ENCODE data around the gene PGAP1.

The PGAP1 gene, protein sequence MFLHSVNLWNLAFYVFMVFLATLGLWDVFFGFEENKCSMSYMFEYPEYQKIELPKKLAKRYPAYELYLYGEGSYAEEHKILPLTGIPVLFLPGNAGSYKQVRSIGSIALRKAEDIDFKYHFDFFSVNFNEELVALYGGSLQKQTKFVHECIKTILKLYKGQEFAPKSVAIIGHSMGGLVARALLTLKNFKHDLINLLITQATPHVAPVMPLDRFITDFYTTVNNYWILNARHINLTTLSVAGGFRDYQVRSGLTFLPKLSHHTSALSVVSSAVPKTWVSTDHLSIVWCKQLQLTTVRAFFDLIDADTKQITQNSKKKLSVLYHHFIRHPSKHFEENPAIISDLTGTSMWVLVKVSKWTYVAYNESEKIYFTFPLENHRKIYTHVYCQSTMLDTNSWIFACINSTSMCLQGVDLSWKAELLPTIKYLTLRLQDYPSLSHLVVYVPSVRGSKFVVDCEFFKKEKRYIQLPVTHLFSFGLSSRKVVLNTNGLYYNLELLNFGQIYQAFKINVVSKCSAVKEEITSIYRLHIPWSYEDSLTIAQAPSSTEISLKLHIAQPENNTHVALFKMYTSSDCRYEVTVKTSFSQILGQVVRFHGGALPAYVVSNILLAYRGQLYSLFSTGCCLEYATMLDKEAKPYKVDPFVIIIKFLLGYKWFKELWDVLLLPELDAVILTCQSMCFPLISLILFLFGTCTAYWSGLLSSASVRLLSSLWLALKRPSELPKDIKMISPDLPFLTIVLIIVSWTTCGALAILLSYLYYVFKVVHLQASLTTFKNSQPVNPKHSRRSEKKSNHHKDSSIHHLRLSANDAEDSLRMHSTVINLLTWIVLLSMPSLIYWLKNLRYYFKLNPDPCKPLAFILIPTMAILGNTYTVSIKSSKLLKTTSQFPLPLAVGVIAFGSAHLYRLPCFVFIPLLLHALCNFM

DNA sequence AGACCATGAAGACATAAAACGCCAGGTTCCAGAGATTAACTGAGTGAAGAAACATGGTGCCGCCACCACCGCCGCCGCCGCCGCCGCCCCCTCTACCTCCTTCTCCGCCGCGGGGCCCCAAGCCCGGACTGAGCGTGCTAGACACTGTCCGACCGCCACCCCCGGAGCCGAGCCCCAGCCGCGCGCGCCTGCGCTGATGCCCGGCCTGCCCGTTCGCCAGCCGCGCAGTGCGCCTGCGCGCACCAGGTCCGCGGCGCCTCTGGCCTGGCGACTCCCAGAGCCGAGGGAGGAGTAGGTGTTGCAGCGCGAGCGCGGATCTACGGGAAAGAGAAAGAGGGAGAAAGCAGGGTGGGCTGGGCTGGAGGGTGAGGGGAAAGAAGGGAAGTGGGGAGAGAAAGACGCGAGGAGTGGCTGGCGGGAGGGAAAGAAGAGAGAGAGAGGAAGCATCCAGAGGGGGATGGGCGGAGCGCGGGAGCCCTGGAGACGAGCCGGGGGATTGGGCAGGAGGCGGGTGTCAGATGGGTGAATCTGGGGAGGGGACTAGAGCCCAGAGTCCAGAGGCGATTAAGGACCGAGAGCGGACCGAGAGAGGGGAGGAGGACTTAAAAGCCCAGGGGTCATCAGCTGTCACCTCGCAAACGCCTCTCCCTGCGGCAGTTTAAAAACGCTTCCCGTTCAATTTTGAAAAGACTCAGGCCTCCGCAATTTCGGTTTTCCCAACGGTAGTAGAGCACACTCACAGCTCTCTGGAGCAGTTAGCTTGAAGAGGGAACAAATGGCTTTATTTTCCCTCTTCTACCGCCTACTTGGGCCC lies at the start of gene PGAP1:
TSS of gene PGAP1 (minus strand) at position 146 of the 814 bp plus-strand sequence. CDS start at position 55, 91 bp downstream.
- DNase-seq (ENCODE audit: low read depth) = peak; percentile 83

DNA sequence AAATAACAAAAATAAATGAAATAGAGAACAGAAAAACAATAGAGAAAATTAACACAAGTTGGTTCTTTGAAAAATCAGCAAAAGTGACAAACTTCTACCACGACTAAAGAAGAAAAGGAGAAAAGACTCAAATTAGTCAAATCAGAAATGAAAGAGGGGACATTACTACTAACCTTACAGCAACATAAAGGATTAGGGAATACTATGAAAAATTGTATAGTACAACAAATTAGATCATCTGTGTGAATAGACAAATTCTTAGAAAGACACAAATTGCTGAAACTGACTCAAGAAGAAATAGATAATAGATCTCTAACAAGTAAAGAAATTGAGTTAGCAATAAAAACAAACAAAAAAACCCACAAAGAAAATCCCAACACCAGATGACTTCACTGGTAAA lies 48.5 kb upstream of the PGAP1 start:
- DNase-seq (ENCODE audit: low read depth) = no peak

DNA sequence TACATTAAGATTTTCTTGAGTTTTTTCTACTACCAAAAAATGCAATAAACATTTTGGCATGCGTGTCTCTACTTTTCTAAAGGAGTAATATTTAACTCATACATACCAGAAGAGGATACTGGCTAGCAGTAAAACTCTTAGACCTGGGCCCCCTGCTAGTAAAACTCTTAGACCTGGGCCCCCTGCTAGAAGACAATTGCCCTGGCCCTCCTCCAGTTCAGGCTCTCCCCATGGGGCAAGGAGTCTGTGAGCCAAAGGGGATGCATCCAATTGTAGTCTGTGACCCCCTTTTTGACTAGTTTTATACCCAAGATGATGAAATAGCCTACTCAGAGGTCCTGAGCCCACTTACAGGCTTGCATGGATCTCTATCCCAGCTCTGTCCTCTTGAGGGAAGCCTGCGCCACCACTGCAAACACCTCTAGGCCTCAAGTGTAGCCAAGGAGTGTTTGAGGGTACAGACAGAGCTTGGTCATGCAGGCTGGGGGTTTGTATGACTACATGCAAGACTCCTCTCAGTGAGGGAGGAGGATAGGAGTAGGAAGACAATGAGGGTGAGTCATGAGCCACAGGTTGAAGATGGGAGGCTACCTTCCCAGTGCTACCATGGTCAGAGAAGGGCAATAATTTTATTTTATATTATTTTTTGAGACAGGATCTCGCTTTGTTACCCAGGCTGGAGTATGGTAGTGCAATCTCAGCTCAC lies 45.2 kb upstream of the PGAP1 start:
- DNase-seq (ENCODE audit: low read depth) = no peak

DNA sequence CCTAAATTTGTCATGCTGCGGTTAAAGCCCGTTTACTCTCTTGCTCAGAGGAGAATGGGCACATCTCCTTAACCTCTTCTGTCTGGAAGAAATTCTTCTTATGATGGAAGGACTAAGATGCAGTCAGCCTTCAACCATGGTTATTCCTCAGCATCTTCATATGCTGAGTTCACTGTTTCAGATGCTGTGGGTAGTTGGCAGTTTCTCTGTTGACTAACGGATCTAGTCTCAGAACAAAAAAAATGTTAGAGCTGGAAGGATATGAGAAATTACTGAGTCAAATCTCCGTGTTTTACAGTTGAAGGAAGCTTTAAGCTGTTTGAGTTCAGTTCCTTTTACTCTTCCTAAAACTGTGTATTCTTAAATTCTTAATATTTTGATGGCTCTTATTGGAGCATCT lies 43.6 kb upstream of the PGAP1 start:
- DNase-seq (ENCODE audit: low read depth) = no peak

DNA sequence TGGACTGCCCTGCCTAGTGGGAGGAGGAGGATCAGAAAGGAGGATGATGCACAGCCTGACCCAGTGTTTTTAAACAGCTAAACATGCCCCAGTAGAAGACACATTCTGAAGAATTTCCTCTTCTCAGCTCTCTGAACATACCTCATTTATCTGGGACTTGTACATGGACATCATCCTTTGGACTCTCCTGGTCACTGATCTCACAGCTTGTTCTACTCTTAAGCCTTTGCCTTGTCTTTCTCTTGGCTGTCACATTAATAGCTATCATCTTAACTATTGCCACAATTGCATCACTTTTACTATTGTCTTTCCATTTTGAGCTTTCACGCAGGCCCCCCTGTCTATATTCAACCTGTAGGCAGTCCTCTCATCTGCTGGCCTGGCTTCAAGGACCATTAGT lies 42.0 kb upstream of the PGAP1 start:
- no peak for DNase-seq (ENCODE audit: low read depth)

DNA sequence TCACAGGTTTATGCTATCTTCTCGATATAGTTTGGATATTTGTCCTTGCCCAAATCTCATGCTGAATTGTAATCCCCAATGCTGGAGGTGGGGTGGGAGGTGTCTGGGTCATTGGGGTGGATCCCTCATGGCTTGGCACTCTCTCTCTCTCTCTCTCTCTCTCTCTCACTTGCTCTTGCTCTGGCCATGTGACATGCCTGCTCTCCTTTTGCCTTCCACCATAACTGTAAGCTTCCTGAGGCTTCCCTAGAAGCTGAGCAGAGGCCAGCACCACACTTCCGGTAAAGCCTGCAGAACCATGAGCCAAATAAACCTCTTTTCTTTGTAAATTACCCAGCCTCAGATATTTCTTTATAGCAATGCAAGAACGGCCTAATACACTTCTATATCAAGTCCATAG lies 41.3 kb upstream of the PGAP1 start:
- DNase-seq (ENCODE audit: low read depth) = no peak

DNA sequence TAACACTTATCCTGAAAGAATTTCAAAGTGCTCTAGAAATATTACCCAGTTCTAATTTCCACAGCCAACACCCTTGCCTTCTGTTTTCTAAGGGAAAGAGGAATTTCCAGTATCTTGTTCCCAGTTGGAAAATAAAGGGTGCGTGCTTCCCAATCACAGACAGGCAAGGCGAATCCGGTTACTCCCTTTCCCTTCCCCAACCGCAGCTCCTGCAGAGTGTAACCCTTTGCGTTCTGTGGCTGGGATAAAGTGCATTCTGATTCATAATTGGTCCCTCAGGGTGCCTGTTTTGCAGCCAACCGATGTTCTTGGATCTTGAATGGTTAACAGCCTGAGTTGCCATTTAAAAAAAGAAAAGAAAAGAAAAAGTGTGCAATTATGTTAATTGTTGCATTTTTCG lies 40.6 kb upstream of the PGAP1 start:
- no peak for DNase-seq (ENCODE audit: low read depth)

DNA sequence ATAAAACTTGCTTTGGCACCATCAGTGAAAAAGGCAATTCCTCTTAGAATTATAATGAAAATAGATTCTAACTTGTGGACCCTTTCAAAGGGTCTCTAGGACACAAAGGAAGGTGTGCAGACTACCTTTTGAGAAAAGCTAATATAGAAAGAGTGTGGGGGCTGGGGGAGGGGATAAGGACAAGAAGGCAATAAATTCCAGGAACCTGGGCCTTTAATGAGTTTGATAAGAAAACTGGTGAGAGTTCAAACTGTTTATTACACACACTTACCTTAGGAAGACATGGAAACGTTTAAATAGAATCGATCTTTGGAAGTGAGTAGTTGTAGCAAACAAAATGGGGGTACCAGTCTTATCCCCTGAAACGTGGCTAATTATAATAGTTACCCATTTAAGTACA lies 39.6 kb upstream of the PGAP1 start:
- no peak for DNase-seq (ENCODE audit: low read depth)

DNA sequence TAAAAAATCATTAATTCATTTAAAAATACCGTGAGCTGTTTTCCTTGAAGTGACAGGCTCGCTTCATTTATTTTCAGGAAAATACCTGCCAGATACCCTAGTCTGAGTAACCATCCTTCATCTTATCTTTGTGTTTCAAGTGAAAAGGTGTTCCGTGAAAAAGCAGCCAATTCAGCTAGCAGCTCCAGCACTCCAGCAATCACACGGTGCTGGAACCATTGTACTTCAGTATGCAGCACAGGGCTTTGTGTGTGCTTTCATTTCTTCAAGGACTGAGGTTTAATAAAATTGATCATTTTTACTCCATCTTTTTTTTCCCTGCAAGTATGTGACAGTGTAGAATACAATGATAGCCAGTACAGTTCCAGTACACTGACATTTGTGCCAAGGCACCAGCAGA lies 39.1 kb upstream of the PGAP1 start:
- DNase-seq (ENCODE audit: low read depth) = no peak

DNA sequence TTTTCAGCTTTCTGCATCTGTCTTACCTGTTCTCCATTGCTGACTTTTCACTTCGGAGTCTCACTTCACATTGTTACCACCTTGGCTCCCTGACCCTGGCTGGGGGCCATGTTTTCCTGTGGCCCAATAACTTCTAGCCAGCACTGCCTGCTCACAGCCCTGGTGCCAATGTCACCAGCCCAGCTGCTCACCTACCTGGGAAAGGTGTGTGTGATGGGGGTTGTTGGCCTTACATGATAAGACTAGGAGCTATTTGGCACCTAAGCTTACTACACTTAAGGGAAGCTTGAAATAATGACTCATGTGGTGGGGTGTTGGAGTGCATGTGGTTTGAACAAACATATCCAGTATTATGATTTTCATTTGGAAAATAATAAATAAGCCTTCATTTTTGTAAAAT lies 37.5 kb upstream of the PGAP1 start:
- no peak for DNase-seq (ENCODE audit: low read depth)

DNA sequence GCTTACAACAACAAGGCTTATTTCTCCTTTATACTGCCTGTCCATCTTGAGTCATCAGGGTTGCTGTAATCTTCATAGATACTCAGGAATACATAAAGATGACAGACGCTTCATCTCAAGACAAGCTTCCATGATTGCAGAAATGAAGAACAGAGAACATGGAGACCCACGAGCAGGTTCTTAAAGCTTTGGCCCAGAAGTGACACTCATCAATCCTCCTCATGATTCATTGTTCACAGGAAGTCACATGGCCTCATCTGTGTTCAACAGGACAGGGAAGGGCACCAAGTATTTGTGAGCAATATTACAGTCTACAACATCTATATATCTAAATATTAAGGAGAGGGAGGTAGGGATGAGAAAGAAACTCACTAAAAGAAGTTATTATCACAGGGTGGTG lies 36.5 kb upstream of the PGAP1 start:
- DNase-seq (ENCODE audit: low read depth) = no peak

DNA sequence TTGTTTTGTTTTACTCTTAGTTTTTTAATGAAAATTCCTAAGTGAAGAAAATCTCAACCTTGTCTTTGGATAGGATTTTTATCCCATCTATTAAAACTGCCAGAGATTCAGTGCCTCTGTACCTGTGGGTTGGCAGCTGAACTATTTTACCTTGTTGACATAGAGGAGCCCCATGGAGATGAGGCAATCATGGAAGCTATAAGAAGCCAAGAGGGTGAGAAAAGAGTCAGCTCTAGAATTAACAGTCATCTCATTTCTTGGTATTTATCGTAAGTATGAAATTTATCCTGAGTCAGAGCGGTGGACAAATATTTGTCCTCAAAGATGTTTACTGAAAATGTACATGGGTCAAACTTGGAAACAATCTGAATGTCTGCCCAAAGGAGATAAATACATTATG lies 35.8 kb upstream of the PGAP1 start:
- no peak for DNase-seq (ENCODE audit: low read depth)

DNA sequence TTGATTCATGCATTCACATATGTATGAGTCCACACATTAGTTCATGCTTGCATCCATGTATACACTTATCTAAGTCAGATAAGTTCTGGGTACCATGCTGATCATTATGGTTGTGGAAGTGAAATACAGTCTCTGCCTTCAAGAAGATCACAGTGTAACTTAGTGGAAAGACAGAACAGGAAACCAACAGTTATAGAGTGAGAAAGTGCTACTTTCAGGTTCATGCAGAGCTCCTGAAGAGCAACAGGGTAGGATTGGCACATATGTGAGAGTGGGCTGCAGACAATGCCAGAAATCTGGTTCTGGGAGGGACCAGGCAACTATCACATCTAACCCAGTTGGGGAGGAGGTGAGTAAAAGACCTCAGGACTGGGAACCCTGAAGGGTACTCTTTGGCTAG lies 35.4 kb upstream of the PGAP1 start:
- no peak for DNase-seq (ENCODE audit: low read depth)

DNA sequence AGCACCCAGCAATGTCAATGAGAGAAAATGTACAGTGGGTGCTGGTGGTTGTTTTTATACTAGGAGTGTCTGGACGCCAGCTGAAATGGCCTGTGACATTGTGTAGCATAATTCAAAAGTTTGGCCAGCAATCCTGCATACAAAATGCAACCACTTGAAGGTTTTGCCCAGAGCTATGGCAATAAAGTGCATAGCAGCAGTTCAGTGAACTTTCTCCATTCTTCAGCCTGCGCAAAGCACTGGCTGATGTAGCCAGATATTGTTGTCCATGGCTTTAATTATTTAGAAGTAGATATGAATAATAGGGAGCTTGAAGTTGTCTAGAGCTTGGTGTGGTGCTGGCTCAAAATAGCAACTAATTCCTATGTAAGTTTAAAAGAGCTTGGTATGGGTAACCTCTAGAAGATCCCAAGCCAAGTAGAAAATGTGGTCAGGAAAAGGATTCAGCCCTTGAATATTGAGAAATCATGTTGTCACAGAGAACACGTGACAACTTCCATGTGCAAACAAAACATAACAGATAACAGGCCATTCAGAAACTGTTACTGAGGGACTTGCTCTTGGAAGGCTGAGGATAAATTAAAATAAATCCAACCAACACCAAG lies 33.3 kb upstream of the PGAP1 start:
- DNase-seq (ENCODE audit: low read depth) = no peak

DNA sequence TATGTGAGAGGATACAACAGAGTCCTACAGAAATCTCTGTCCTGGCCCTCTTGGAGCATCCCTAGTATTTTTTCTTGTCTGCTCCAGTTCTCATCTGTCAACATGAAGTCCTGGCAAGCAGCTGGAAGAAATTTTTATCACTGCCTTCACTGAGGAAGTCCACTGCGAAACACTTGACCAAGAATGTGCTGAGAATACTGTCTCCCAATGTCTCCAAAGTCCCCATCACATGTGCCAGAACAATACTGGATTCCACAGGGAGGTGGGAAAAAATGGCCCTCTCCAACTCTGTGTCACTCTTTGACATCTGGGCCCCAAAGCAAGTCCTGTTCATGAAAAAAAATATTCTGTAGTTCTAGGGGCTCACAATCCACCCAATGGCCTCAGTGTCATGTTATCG lies 32.8 kb upstream of the PGAP1 start:
- DNase-seq (ENCODE audit: low read depth) = no peak

DNA sequence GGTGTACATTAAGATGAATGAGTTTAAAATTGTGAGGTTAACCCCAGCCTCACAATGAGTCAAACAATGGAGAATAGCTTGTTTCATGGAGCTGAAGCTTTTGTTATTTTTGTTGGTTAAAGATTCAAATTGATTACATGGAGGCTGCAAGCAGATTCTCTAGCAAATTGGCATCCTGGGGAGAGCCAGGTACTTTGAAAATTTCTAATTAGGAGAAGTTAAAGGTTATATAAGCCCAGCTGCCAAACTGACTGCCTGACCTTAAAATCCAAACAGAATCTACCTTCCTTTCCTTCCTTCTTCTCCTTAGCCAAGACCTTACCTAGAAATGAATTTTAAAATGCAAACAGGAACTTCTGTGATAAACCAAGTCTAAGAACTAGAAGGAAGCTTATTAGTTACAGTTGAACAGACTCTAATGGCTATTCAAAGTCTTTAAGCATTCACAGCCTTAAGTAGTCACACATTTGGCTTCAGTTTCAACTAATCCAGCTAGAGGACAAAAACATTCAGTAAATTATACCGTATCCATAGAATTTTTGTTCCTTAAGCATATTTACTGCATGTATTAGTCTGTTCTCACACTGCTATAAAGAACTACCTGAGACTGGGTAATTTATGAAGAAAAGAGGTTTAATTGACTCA lies 31.5 kb upstream of the PGAP1 start:
- no peak for DNase-seq (ENCODE audit: low read depth)

DNA sequence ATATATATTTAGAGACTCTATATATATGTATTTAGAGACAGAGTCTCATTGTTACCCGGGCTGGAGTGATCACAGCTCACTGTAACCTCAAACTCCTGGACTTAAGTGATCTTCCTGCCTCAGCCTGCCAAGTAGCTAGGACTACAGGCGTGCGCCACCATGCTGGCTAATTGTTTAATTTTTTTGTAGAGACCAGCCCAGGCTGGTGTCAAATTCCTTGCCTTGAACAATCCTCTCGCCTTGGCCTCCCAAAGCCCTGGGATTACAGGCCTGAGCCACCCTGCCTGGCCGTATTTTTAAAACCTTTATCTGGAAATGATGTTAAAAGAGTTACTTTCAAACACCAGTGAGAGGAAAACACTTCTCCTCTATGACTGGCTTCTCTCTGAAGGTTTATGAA lies 30.9 kb upstream of the PGAP1 start:
- DNase-seq (ENCODE audit: low read depth) = no peak

DNA sequence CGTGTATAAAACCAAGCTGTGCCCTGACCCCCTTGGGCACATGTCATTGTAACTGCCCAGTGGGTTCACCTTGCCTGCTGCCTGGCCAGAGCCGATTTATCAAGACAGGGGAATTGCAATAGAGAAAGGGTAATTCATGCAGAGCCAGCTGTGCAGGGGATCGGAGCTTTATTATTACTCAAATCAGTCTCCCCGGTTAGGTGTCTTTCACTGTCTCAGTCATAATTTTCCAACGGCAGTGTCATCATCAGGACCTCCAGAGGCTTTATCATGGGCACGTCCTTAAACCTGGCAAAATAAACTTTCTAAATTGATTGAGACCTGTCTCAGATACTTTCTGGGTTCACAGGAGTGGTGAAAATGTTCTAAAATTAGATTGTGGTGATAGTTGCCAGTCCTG lies 29.6 kb upstream of the PGAP1 start:
- DNase-seq (ENCODE audit: low read depth) = no peak

DNA sequence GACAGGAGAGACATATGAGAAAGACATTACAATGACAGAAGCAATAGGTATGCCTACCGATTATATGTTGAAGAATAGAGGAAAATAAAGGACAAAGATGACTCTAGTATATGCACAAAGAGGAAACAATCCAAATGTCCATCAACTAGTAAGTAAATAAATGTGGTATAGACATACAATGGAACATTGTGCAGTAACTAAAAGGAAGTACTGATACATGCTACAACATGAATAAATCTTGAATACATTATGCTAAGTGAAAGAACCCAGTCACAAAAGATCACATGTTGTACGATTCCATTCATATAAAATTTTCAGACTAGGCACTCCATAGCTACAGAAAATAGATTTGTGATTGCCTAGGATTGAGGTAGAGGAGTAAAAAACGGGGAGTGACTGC lies 28.5 kb upstream of the PGAP1 start:
- DNase-seq (ENCODE audit: low read depth) = no peak

DNA sequence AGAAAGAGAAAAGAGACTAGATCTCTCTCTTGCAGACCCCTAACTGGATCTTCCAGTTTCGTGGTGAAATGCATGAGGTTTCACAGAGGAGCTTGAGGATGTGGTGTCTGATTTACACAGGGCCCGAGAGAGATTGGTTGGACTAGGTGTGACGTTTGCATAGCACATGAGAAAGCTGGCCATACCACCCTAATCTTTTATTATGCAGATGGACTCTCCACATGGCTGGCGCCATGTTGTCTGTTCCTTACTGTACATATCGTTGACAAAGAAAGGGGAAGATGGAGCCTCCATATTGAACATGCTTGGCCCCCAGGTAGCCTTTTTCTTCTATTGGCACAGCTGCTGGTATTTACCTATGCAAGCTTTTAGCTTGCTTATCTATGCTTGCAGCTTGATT lies 27.5 kb upstream of the PGAP1 start:
- DNase-seq (ENCODE audit: low read depth) = no peak

DNA sequence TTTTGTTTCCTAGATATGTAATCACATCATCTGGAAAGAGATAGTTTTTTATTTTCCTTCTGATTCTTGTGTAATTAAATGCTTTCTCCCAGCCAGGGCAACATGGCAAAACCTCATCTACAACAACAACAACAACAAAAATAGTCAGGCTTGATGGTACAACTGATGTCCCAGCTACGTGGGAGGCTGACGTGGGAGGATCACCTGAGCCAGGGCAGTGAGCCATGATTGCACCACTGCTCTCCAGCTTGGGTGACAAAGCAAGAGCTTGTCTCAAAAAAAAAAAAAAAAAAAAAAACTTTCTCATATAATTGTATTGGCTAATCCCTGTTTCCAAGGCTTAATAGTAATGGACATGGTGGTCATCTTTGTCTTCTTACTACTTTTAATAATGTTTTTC lies 26.4 kb upstream of the PGAP1 start:
- no peak for DNase-seq (ENCODE audit: low read depth)
